Inferior parietal cortex (tissue), 1 donor: ENCODE data around the gene FAM180A.
"Not testable (repeated sequence)": the region's sequence is repeated elsewhere in the genome, so short reads cannot be mapped to it uniquely, and the experiment has no call there.

Experiments
- DNase-seq: peaks from one replicate; pipeline ENCODE4 v3.0.0-alpha.2; 2016; ENCODE audit errors: extremely low spot score

FAM180A gene

DNA sequence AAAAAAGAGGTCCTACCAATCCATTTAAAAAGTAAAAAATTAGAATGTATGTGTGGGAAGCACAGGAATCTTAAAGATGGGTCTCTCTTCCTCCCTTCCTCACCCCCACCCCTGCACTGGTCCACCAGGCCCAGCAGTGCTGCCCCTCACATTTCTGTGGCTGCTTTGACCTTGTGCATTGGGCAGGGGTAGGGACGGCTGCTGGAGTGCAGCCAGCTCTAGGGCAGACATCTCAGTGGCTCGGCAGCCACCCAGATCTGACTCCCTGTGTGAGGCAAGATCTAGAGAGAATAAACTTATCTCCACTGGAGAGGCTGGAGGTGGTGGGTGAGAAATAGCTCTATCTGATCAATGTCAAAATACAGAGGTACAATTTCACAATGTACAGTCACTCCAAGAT is 6.7 kb downstream of the FAM180A start:
- DNase-seq: no peak

DNA sequence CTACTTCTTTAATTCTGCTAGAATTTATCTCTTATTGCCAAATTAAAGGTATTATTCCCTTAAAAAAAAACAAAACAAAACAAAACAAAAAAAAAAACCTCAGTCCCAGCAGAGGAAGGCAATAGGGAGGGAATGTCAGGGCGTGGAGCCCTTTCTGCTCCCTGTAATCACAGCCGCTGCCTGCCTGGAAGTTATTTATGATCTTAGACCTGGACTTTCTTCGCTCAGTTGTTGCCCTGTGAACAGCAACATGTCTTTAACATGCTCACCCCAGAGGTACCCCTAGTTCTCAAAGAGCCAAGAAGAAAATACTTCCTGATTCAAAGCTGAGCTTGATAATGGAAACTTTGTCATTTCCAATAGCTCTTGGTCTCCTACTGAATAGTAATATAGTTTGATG is 7.7 kb downstream of the FAM180A start:
- DNase-seq: no peak

DNA sequence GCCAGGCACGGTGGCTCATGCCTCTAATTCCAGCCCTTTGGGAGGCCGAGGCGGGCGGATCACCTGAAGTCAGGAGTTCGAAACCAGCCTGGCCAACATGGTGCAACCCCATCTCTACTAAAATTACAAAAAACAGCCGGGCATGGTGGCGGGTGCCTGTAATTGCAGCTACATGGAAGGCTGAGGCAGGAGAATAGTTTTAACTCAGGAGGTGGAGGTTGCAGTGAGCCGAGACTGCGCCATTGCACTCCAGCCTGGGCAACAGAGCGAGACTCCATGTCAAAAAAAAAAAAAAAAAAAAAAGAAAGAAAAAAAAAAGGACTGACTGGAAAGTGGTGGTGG is 11.3 kb downstream of the FAM180A start:
- not testable (repeated sequence) for DNase-seq

DNA sequence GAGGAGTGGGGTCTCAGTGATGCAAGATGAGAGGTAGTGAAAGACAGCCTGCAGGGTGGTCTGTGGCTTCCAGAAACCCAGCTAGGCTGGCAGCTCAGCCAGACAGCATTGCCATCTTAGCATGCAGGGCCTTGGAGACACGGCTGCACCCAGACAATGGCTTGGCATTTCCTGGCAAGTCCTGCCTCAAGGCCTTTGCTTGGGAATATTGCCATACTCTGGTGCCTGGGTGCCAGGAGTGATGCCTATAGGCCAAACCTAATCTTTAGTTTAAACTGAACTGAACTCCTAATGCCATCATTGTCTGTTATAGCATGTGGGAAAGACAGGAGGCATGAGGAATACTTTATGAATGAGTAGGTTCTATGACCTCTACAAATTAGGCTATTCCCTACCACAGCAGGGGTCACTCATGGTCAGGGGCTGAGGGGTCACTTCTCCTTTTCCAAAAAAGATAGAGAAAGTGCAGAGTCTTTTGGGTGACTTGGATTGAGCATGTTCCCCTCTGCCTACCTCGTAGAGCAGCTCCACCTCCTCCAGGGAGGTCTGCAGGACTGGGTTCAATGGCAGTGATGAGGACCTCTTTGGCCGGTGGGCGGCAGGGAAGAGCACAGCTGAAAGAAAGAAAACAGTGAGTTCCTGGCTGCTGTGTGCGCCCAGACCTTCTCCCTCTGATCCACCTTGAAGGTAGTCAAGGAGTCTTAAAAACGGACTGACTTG is 11.9 kb downstream of the FAM180A start:
- no peak for DNase-seq

DNA sequence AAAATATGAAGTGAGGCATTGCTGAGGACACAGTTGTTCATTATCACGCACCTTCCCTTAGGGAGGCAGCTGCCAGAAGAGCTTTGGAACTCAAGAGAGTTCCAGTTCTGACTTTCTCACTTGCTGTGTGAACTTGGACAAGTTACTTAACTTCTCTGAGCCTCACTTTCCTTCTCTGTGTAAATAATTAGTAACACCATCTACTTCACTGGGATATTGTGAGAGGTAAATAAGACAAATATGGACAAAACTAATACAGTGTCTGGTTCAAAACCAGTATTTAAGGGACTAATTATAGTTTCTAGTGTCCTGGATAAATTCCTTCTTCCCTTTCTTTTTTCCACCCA is 14.3 kb downstream of the FAM180A start:
- no peak for DNase-seq

DNA sequence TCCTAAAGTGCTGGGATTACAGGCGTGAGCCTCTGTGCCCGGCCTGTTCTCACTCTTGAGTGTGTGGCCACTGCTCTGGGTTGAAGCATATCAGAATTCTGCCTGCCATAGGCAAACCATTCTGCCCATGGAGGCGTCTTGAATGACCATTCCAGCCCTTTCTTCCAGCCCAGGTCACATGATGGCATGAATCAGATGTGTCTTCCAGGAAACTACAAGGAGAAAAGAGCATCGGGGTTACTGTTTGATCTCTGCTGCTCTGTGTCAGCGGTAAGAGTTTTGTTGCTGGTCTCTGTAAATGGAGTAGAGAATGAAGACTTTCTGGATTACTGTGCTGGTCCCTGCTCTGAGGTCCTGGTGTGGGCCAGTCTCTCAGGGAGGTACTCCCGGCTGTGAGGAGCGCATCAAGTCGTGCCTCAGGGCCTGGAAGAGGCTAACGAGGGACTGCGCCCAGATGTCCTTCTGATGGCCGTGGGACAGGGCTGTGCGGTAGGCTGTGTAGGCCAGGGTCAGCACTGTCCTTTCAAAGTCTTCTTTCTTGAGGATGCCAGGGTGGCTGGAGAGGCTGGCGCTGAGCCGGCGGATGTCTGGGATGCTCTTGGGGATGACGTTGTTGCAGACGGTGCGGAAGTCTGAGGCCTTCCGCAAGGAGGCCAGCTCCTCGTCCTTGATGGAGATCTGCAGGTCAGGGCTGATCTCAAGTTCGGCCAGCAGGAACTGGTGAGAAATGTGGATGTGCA is 14.8 kb downstream of the FAM180A start:
- no peak for DNase-seq

DNA sequence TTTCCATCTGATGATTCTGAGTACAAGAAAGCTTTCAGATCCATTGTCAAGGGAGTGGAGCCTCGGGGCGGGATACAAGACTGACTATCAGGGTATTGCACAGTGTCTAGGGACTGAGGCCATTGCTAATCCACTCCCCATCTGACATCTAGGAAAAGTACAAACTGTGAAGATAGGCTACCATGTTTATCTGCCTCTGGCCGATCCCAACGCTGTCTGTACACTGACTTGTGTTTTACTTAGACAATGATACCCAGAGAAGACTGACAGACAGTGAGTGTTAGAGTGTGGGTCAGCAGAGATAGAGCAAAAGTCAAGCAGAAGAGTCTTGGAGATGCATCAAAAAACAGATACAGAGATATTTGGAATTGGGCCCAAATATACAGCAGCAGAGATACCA is 17.5 kb downstream of the FAM180A start:
- no peak for DNase-seq

DNA sequence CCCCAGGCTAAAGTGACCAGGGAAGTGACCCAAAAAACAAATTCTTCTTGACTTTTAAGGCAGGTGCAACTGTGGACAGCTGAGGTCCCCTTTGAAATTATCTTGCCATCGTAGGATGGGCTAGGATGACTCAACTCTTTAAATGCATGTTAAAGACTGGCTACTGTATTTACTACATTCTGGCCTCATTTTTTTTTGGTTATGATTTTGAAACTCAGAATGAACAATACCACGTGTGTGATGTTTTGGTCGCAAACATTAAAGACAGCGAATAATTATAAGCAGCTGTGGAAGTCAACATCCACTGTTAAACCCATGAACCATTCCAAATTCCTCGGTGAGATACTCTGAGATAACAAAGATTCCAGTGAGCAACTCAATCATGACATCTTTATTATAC is 19.4 kb downstream of the FAM180A start:
- DNase-seq: no peak

DNA sequence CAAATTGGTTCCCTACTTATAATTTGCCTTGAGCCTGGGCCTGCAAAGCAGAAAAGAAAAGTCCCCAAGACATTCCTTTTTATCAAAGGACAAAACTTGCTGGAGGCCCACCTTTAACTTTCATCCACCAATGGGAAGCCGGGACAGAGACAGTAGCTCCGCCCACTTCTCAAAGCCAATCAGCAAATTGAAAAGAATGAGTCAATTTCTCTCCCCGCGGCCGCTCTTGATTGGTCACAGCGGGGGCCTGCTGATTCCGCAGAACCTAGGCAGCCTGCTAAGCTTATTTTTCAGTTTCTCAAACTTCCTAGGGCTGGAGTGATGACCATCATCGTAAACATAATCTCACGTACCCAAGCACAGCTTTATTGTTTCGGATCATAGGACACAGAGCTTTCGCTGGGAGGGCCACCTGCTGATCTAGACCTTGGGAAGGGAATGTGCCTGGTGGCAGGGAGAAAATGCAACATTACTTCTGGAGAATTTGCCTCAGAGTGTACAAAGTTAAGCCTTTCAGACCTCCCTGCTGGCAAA is 20.4 kb downstream of the FAM180A start, which contains the start of gene SLC13A4:
SLC13A4 (minus strand) TSS at position 51 of the 534 bp plus-strand sequence. CDS start 690 bp downstream, outside the sequence.
- DNase-seq: no peak

DNA sequence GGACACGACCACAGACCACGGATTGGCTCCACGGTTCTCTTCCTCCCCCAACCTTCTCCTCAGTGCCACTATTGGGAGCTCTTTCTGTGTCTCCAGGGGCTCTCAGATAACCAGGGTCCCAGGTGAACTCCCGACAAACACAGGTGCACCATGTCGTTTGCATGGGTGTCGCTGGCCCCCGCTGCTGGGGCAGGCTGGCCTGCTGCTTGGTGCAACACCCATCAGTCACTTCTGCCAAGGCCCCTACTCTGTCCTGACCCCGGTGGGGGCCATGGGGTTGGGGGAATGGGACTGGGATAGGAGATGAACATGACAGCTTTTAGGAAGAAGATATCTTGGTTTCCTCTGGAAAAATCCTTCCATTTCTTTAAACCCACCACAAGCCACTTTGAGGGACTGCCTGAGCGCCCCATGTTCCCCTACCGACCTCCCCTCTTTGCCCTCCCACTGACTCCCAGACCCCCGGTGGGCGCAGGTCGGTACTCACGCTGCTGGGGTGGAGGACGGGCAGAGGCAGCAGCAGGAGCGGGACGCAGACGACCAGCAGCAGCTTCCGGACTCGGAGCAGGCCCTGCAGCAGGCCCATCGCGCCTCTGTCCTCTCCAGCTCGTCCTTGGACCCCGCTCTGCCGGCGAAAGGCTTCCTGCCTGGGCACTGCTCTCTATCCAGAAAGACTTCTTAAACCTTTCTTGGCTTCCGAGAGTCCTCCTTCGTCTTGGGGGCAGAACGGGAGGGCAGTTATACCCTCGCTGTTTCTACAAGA is 21.5 kb downstream of the FAM180A start:
- no peak for DNase-seq

DNA sequence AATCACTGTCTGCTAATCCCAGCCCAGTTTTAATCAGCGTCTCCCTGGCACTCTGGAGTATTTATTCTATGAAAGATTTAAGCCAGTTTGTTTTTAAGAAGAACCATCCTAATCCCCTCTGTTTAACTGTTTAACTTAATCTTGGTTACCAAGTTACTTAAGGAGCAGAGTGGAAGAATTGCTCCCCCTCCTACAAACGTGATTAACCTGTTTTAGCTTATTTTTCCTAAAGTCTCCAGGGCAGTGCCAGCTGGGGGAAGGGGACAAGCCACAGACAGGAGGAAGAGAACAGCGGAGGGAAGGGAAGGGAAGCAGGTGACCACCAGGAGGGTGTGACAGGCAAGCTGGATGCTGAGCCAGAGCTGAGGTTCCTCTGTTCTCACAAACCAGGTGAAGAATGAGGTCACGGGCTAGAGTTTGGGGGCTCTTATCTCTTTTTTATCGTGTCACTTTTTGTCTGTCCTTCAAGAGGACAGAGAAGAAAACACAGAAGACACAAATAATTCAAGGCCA is 22.3 kb downstream of the FAM180A start:
- DNase-seq: no peak

DNA sequence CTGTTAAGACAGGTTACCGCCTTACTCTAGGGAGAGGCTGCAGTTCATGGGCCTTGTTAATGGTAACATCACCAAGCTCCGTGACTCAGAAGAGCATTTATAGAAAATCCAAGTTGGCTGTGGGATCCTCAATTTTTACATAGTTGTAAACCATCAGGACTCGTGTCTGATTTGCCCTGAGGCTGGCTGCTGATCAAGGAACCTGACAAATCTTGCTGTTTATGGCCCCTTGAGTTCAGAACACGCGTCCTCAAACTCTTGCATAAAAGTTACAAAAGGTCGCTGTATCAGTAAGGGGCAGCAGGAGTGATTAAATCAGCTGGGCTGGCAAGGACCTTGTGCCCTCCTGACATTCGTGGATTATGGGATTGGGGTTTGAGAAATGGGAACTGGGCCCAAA is 25.2 kb downstream of the FAM180A start:
- DNase-seq: no peak

DNA sequence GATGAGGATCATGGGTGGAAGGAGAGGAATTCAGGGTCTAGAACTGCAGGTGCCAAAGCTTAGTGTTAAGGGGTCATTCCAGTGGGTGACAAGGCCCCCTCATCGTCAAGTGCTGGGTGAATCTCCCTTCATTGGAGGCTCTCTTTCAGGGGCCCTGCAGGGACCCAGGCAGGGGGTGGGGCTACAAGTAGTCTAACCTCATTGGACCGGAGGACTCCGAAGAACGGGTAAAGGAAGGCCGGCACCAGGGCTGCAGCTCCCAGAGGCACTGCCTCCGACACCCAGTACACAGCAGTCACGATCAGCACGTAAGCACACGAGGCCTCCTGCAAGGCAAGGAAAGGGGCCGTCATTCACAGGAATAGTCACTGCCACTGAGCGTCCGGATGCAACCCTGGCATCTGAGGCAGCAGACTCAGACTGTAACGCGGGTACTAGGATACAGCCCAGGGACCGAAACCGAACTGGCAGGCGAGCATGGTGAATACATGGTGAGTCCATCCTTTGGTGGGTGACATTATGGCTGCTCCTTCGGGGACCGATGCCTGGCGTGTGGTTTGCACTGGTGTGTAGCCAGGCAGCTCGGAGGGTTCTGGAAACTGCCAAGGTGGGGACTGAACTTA is 27.3 kb downstream of the FAM180A start:
- no peak for DNase-seq

DNA sequence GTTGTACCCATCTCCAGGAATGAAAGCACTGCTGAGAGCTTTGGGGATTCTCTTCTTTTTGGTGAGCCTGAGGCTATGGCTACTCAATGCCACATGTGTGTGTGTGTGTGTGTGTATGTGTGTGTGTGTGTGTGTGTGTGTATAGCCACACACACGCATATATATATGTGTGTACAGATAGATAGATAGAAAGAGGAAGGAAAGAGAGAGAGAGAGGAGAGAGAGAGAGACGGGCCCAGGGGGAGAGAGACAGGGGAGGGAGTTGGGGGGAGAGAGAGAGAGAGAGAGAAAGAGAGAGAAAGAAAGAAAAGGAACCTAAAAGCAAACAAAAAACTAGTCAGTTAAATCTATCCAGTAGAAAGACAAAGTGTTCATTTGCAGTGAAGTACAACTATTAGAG is 28.9 kb downstream of the FAM180A start:
- DNase-seq: no peak

DNA sequence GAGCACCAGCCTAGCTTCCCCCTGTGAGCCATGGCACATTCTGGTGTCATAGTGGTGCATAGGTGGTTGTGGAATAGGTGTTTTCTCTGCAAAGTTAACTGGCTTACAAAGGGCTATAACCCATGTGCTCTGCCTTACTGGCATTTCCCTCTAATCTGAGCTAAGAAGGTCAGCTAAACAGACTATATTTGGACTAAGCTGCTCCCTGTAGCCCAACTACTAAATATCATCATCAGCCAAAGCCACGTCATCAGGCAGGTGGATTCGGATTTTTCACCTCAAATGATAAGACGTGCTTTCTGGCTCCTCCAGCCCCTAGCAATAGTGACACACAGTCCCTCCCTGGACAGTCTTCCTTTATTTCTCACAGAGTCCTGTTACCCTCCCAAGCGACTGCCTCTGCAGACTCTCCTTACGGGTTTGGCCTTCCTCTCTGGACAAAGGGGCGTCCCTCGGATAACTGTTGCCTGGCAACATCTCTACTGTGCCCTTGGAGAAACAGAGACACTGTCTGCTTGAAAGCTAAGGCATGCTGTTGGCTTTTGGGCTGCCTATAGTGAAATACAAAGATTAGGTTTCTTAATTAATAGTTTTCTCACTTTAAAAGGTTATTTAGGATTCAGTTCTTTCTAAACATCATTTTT is 29.7 kb downstream of the FAM180A start:
- no peak for DNase-seq

DNA sequence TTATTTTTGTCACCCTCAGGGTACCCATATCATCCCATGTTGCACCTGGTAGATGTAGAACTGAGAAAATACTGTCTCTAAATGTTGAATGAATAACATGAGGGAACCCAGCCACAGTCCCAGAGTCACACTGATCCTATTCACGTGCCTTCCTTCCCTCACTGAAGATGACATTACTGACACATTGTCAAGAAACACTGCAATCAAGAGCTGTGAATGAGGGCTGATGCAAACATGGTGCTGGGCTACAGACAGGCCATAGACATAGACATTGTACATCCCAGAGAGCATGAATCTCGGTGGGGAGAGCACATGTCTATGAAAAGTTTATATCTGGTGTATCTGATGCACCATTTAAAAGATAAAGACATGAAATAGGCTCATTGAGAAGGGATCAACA is 30.4 kb downstream of the FAM180A start:
- DNase-seq: no peak

DNA sequence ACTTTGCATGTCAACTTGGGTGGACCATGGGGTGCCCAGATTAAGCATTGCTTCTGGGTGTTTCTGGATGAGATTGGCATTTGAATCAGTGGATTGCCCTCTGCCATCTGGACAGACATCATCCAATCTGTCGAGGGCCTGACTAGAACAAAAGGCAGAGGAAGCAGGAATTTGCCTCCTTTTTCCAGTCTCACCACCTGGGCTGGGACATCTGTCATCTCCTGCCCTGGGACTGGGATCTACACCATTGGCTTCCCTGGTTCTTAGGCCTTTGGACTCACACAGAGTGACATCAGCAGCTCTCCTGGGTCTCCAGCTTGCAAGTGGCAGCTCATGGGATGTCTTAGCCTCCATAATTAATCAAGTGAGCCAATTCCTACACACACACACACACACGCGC is 30.9 kb downstream of the FAM180A start:
- no peak for DNase-seq

DNA sequence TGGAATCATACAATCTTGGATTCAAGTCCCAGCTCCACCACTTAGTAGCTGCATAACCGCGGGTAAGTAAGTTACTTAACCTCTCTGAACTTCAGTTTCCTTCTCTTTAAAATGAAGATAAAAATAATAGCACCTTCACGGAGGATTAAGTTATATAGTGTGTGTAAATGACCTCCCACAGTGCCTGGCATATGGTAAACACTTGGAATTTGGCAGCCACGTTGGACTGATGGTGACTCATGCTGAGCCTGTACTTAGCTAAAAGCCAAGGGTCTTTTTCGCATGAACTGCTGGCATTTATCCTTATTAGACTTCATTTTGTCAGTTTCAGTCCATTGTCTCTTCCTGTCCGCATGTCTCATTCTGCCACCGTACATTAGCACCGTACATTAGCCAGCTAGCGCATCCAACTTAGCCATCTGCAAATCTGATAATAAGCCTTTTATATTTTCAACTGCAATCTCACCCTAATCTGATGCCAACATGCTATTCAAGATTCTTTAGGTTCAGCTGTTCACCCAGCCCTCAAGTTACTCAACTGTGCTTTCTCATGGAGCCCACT is 31.9 kb downstream of the FAM180A start:
- no peak for DNase-seq

DNA sequence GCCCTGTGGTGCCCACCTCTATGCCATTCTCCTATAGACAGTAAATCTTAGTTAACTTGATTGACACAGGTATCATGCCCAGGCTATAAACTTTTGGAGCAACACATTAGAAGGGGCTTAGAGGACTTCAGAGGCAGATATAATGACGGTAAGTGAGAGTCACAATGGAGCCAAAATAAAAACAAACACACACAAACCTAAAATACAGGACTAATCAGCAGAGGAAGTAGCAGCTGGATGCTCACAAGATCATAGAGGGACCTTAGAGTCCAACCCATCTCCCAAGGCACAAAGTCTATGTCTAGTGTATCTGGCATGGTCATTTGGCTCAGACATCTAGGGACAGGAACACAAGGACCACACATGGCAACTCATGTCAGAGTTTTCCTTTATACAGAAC is 32.9 kb downstream of the FAM180A start:
- no peak for DNase-seq

DNA sequence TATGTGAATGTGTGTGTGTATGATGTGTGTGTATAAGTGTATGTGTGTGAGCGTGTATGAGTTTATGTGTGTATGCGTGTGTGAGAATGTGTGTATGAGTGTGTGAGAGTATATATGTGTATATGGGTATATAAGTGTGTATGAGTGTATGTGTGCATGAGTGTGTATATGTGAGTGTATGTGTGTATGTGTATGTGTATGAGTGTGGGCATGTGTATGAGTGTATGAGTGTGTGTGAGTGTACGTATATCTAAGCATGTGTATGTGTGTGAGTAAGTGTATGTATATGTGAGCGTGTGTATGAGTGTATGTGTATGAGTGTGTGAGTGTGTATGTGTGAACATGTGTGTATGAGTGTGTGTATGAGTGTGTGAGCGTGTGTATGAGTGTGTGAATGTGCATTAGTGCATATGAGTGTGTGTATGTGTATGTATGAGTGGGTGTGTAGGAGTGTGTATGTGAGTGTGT is 33.5 kb downstream of the FAM180A start:
- DNase-seq: no peak

DNA sequence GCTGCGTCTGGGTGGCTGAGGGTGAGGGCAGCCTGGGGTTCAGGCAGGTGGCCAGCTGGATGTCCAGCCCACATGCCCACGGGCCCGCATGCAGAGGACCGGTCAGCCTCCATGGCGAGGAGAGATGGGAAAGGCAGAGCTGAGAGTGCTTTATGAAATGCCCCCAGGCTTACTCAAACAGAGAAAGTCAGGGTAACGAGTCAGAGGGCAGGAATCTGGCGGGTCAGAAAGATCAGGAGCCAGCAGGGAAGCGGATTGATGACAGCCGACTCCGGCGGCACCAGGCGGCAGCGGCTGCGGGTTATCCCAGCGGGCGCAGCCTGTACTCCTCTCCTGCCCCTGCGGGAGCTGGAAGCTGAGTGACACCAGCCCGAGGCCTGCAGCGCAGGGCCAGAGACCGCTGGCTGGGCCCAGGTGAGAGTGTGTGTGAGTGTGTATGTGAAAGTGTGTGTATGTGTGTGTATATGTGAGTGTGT is 34.0 kb downstream of the FAM180A start:
- no peak for DNase-seq
